HepG2 (cell line): ENCODE data around the gene C2orf80. TPM values are rescaled to one million over a fixed set of nuclear protein-coding genes. Genes with fewer than 3 reads are reported as not detected.

Source experiments
- ARID5B ChIP-seq: IDR thresholded peaks from 2 replicates; pipeline ENCODE4 v1.4.0; 2020; ENCODE audit warnings: mild to moderate bottlenecking, missing genetic modification reagents
- ATF2 ChIP-seq: sonication (generic); formaldehyde crosslinking; IDR thresholded peaks from 2 replicates; pipeline ENCODE4 v1.4.0; 2020; ENCODE audit warnings: missing genetic modification reagents
- CEBPG ChIP-seq: IDR thresholded peaks from 2 replicates; pipeline ENCODE4 v1.6.1; 2016
- DMAP1 ChIP-seq: IDR thresholded peaks from 2 replicates; pipeline ENCODE4 v1.6.1; 2016
- FIP1L1 ChIP-seq: fragments of 200-400 bp; formaldehyde crosslinking; IDR thresholded peaks from 2 replicates; pipeline ENCODE4 v1.6.1; 2018; ENCODE audit warnings: low read depth, mild to moderate bottlenecking, low read length, moderate library complexity, borderline replicate concordance; ENCODE audit not compliant: insufficient read depth
- KDM5B ChIP-seq: sonication (generic); formaldehyde crosslinking; IDR thresholded peaks from 2 replicates; pipeline ENCODE4 v1.4.0; 2020; ENCODE audit warnings: missing genetic modification reagents, mild to moderate bottlenecking, borderline replicate concordance
- TBX3 ChIP-seq: fragments of 450-650 bp; IDR thresholded peaks from 2 replicates; pipeline ENCODE4 v1.6.1; 2017; ENCODE audit warnings: antibody characterized with exemption, mild to moderate bottlenecking, inconsistent platforms, borderline replicate concordance
- TSC22D2 ChIP-seq: sonication (generic); formaldehyde crosslinking; IDR thresholded peaks from 2 replicates; pipeline ENCODE4 v1.5.1; 2020; ENCODE audit warnings: missing genetic modification reagents, mild to moderate bottlenecking, borderline replicate concordance
- YEATS4 ChIP-seq: sonication (generic); formaldehyde crosslinking; IDR thresholded peaks from 2 replicates; pipeline ENCODE4 v1.4.0; 2020; ENCODE audit warnings: missing genetic modification reagents, borderline replicate concordance
- ZFP82 ChIP-seq: sonication (generic); formaldehyde crosslinking; IDR thresholded peaks from 2 replicates; pipeline ENCODE4 v1.5.1; 2020; ENCODE audit warnings: mild to moderate bottlenecking, missing genetic modification reagents, borderline replicate concordance
- ZHX1 ChIP-seq: sonication (generic); formaldehyde crosslinking; IDR thresholded peaks from 2 replicates; pipeline ENCODE4 v1.8.1; 2022; ENCODE audit warnings: low read depth, mild to moderate bottlenecking, missing genetic modification reagents
- ZMYM4 ChIP-seq: sonication (generic); formaldehyde crosslinking; IDR thresholded peaks from 2 replicates; pipeline ENCODE4 v1.8.1; 2023; ENCODE audit warnings: mild to moderate bottlenecking, missing genetic modification reagents
- ZNF253 ChIP-seq: sonication (generic); formaldehyde crosslinking; IDR thresholded peaks from 2 replicates; pipeline ENCODE4 v1.8.0; 2022; ENCODE audit warnings: mild to moderate bottlenecking, missing genetic modification reagents, borderline replicate concordance
- ZNF337 ChIP-seq: sonication (generic); formaldehyde crosslinking; IDR thresholded peaks from 2 replicates; pipeline ENCODE4 v1.5.1; 2020; ENCODE audit warnings: missing genetic modification reagents, low read depth, mild to moderate bottlenecking, borderline replicate concordance
- ZNF746 ChIP-seq: sonication (generic); formaldehyde crosslinking; IDR thresholded peaks from 2 replicates; pipeline ENCODE4 v1.8.0; 2022; ENCODE audit warnings: mild to moderate bottlenecking, missing genetic modification reagents
- polyA plus RNA-seq, 8 experiments: library from polyadenylated mRNA; depleted of rRNA in 3 of 8; stranded (reverse) in 7 of 8; unstranded in 1 of 8; fragments of >200 nt; fragmentation: Illumina TruSeq in 4 of 8; extraction: Trizol in 4 of 8; gene quantifications; 2 replicates each; pipeline versions ENCODE4 v1.2.1 to v1.2.3, GENCODE V29; 2011 to 2016; ENCODE audit warnings: low read depth in 4 of 8, missing spikeins in 1 of 8, mixed read lengths in 1 of 8; ENCODE audit not compliant: insufficient read depth in 1 of 8
- total RNA-seq, 5 experiments: library from RNA; depleted of rRNA; stranded (reverse); fragments of >200 nt; fragmentation: Illumina TruSeq; extraction: Trizol; gene quantifications; 2 replicates each; pipeline ENCODE4 v1.2.3, GENCODE V29; 2016; ENCODE audit warnings: low read depth in 1 of 5
- TF ChIP-seq, protein P1 (sequence below): sonication (generic); formaldehyde crosslinking; IDR thresholded peaks from 2 replicates; pipeline ENCODE4 v1.8.1; 2023; ENCODE audit warnings: mild to moderate bottlenecking, inconsistent platforms, moderate library complexity, missing genetic modification reagents, borderline replicate concordance
- TF ChIP-seq, protein P2 (sequence below): IDR thresholded peaks from 2 replicates; pipeline ENCODE4 v1.6.1; 2016; ENCODE audit warnings: low read depth, borderline replicate concordance
- TF ChIP-seq, protein P3 (sequence below): sonication (generic); formaldehyde crosslinking; IDR thresholded peaks from 2 replicates; pipeline ENCODE4 v1.4.0; 2020; ENCODE audit warnings: mild to moderate bottlenecking, missing genetic modification reagents

The C2orf80 gene
- total and polyA plus RNA-seq, 2 of the 13 experiments (the other 11 are each of a cell fraction or from before 2014, with no cell fraction given) = not detected

DNA sequence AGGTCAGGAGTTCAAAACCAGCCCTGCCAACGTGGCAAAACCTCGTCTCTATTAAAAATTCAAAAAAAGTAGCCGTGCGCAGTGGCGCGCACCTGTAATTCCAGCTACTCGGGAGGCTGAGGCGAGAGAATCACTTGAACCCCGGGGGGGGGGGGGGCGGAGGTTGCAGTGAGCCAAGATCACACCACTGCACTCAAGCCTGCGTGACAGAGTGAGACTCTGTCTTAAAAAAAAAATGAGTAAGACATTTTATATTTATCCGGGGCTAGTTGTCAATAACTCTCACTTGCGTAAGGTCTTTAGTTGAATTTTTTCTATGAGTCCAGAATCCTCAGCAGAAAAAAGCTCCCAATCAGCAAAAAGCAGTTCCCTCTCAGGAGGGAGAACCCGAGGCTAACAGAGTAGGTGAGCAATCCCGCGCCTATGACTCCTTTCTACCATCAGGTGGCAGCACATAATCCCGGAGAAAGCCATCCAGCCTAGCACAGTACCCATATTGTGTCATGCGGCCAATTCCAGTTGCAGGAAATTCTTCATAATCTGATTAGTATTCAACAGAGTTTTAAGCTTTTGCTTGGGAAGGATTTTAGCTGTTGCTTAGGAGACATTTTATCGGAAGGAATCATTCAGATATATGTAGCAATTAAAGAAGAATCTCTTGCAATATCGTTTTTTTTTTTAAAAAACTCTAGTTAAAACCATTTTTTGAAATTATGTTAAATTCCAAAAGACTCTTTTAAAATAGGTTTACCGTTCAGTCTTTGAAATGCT, 14.6 kb downstream of the C2orf80 start (continued):
- TF ChIP-seq TSC22D2 (CRISPR knock-in tag) (0 out of 2 replicates have a peak, but pooled peaks have one; percentile 37), ZHX1 (no peak), ZNF337 (CRISPR knock-in tag) (no peak), FIP1L1 (no peak), ATF2 (CRISPR knock-in tag) (peak; percentile 67; the same call in 1 of the 2 replicates), ZFP82 (CRISPR knock-in tag) (no peak), ZNF746 (CRISPR knock-in tag) (no peak), ARID5B (peak; percentile 64; the same call in 1 of the 2 replicates), DMAP1 (CRISPR knock-in tag) (no peak), KDM5B (CRISPR knock-in tag) (no peak), ZMYM4 (CRISPR knock-in tag) (0 out of 2 replicates have a peak, but pooled peaks have one; percentile 13), TBX3 (no peak), YEATS4 (CRISPR knock-in tag) (no peak), ZNF253 (CRISPR knock-in tag) (no peak), CEBPG (peak; percentile 75)
- TF ChIP-seq, protein P1, sequence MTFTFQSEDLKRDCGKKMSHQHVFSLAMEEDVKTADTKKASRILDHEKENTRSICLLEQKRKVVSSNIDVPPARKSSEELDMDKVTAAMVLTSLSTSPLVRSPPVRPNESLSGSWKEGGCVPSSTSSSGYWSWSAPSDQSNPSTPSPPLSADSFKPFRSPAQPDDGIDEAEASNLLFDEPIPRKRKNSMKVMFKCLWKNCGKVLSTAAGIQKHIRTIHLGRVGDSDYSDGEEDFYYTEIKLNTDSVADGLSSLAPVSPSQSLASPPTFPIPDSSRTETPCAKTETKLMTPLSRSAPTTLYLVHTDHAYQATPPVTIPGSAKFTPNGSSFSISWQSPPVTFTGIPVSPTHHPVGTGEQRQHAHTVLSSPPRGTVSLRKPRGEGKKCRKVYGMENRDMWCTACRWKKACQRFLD (CRISPR knock-in tag) = no peak
- TF ChIP-seq, protein P2, sequence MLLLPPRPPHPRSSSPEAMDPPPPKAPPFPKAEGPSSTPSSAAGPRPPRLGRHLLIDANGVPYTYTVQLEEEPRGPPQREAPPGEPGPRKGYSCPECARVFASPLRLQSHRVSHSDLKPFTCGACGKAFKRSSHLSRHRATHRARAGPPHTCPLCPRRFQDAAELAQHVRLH = no peak
- TF ChIP-seq, protein P3, sequence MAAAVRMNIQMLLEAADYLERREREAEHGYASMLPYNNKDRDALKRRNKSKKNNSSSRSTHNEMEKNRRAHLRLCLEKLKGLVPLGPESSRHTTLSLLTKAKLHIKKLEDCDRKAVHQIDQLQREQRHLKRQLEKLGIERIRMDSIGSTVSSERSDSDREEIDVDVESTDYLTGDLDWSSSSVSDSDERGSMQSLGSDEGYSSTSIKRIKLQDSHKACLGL (CRISPR knock-in tag) = no peak
